Stimulated activated CD8-positive, alpha-beta memory T cell treated with anti-CD3 and anti-CD28 coated beads, Interleukin-15, amount 100 ng/mL, for 48 hours (primary cell): ENCODE measurements around the gene ZXDC.

Source experiments
- DNase-seq, 2 donors: peaks; one replicate each; pipeline ENCODE4 v3.0.0-alpha.2; 2020; ENCODE audit warnings: low read depth in 2 of 2

ZXDC gene

GRCh38 chr3:126473292-126474168, 2.2 kb downstream of the ZXDC start:
- no peak for DNase-seq

DNA sequence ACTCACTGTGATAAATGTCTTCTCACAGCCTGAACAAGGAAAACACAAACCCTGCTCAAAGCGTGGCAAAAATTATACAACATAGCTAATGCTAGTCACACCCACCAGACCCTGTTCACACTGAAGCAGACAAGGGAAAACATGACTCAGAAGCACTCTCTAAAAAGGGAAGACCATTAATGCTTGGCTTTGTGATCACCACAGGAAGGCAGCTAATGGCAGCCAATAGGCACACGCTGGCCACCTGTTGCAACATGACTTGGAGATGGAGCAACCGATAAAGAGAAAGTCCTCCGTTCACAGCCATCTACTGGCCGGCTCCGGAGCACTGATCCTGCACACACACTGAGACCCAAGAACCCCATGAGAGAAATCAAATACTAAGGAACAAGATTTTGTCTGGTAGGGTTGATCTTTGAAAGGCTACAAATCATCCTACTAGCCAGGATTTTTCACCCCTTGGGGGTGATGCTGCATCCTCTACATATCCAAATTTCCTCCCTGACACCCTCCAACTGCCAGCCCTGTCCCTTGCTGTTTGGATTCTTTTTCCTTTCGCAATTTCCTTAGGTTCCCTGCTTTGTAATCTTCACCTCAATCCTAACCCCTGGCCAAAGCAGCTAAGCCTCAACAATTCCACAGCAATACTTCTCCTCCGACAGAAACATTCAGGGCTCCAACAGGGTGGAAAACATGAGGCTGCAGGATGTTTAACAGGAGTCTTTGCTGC, 3.2 kb downstream of the ZXDC start:
- DNase-seq = no peak

- DNase-seq = no peak
Observed at GRCh38 chr3:126469479-126469878, 6.2 kb downstream of the ZXDC start.

- DNase-seq = no peak
Observed at GRCh38 chr3:126468028-126468891, 7.4 kb downstream of the ZXDC start.

DNA sequence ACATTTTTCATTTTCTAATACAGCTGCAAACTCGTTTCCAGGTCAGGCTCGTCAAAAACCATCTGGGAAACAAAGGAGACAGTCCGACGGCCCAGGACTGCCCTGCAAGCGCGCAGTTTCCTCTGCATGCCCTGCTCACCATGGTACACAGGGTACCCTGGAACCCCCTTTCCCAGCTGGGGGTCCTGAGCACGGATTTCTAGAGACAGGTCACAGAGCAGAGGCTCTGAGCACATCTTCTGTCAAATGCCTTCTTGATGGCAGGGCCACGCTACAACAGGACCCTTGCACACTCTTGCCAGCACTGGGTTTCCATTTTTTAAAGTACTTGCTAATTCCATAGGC, 8.1 kb downstream of the ZXDC start:
- no peak for DNase-seq

DNA sequence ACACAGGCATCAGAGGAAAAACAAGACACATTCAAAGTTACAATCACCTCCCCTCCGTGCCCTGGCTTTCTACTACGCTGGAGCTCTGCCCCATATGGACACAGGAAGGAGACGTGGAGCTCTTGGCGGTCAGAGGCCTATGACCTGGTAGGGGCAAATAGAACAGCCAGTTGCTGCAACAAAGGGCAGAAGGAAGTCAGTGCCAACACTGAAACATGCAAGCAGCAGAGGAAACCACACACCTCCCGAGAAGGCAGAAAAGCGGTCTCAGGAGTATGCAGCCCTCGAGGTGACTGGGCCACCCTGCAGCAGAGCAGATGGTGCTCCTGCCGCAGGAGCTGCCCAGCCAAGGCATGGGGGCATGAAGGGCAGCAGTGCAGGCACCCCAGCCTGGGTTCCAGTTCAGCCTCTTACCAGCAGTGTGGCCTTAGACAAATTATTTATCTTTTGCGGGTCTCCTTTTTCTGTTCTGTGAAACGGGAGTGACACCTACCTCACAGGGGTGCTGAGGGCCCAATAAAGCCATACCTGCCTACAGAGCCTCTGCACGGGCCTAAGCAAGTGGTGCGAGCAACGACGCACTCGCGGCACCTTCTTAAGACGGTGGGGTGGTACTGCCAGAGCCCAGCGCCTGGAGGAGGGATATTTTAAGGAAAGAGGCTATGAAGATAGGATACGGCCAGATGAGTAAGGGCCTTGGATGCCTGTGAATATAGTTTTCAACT, 8.6 kb downstream of the ZXDC start:
- no peak for DNase-seq

- DNase-seq = no peak
Observed at GRCh38 chr3:126465928-126466544, 9.7 kb downstream of the ZXDC start.

- DNase-seq = no peak
Observed at GRCh38 chr3:126464997-126465396, 10.7 kb downstream of the ZXDC start.

GRCh38 chr3:126464494-126464893, 11.2 kb downstream of the ZXDC start:
- no peak for DNase-seq

DNA sequence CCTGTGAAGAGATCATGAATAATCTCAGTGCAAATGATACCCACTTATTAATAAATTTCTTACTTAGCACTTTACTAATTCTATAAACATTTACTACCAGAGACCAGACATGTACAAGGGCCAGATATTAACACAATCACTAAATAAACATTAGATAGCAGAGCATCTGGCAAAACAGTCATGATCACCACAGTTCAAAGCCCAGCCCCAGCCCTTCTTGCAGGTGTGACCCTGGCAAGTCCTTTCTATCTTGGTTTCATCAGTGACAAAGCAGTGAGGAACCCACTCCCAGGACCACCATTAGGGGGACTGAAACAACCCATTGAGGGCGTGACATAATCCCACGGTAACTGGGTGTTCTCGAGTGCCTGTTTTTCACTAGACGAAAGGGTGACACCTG, 11.6 kb downstream of the ZXDC start:
- DNase-seq = no peak

GRCh38 chr3:126463521-126463920, 12.2 kb downstream of the ZXDC start:
- no peak for DNase-seq

DNA sequence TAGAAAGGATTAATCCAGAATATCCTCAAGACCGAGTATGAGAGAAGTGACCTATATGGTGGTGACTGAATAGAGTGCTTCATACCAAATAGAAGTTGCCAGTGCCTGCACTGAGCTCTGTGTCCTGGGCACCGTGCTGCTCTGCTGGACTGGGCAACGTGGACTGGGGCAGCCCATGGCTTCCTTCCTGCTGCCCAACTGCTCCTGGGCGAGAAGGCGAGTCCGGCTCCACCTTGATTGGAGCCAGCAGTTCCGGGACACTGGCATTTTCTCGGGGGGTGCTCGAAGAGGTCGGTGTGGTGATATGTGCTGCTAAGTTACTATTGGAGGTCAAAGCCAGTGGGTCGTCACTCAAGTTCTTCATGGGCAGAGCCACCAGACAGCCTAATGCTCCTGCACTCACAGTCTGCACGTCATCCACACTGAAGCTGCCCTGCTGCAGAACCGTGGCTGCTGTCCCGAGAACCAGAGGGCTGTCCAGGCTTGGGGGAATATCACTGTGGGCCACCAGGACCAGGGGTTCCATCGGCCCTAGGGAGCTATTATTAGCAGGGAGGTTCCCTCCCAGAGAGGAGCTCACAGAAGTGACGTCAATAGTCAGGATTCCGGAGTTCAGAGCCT, 14.1 kb downstream of the ZXDC start:
- no peak for DNase-seq

DNA sequence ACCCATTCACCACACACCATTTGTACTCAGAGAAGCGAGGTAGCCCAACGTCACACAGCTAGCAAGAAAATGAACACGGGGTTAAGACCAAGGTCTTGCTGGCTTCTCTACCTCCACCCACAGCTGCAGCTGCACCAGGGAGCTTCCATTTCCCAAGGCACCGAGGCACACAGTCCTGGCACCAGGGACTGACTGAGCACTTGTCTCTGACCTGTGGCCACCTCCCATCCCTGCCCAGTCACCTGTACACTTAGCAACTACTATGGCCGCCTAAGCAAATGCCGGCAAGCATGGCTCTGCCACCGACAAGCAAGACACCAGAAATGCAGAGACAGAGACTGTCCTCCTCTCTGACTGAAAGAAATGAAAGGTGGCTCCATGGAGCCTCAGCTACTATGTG, 15.3 kb downstream of the ZXDC start:
- DNase-seq = no peak

GRCh38 chr3:126459763-126460127, 15.9 kb downstream of the ZXDC start:
- no peak for DNase-seq

GRCh38 chr3:126459111-126459762, 16.5 kb downstream of the ZXDC start:
- no peak for DNase-seq

- no peak for DNase-seq
Observed at GRCh38 chr3:126456766-126457388, 18.8 kb downstream of the ZXDC start.

DNA sequence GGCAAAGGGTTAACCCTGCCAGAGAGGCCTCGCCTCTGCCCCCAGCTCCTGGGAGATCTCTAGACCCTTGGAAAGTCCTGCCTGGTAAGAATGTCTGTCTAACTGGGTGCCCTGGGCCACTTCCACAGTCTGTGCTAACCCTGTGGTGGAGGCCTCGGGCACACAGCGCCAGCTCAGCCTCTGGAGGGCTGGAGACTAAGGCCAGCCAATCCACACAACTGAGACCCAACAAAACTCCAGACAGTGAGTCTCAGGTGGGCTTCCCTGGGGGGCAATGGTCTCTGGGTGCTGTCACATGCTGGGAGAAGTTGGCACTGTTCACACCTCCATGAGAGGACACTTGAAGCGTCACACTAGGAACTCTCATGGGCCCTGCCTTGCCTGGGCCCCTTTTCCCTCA, 19.5 kb downstream of the ZXDC start:
- no peak for DNase-seq

- DNase-seq = no peak
Observed at GRCh38 chr3:126454437-126455198, 21.1 kb downstream of the ZXDC start.

- no peak for DNase-seq
Observed at GRCh38 chr3:126454025-126454424, 21.7 kb downstream of the ZXDC start.
